Measurements from ENCODE around the gene CGN. TPM values are rescaled to one million over a fixed set of nuclear protein-coding genes. Genes with fewer than 3 reads are reported as not detected.
A peak's percentile ranks its signal among the peaks of the same experiment; 100 is the strongest.

CGN gene
- total and polyA plus RNA-seq, 7 donors = 0.33 to 132 (median 1.8) TPM

DNA sequence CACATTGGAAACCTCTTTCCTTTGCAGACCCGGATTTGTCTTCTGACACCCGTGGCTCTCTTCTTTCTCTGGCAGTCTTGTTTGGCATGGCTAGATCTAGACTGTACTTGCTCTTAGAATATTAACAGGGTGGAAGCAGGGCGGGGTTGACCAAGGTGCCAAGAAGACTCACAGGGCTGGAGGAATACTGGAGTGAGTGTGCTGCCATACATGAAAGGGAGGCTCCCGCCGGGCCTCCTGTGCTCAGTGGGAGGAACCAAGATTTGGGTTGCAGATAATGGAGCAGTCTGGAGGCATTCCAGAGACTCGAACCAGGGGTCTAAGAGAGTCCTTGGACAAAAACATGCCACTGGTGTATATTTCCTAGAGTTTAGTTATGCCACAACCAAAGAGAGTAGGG is 73.1 kb downstream of the CGN start:
- intact Hi-C loops (cut with DNase I) = no loop called here
- DNase-seq = no peak
- no peak for TF ChIP-seq POLR2A (IDR thresholded peaks at IDR 0.05)
- TF ChIP-seq, protein P1, sequence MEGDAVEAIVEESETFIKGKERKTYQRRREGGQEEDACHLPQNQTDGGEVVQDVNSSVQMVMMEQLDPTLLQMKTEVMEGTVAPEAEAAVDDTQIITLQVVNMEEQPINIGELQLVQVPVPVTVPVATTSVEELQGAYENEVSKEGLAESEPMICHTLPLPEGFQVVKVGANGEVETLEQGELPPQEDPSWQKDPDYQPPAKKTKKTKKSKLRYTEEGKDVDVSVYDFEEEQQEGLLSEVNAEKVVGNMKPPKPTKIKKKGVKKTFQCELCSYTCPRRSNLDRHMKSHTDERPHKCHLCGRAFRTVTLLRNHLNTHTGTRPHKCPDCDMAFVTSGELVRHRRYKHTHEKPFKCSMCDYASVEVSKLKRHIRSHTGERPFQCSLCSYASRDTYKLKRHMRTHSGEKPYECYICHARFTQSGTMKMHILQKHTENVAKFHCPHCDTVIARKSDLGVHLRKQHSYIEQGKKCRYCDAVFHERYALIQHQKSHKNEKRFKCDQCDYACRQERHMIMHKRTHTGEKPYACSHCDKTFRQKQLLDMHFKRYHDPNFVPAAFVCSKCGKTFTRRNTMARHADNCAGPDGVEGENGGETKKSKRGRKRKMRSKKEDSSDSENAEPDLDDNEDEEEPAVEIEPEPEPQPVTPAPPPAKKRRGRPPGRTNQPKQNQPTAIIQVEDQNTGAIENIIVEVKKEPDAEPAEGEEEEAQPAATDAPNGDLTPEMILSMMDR (IDR thresholded peaks at IDR 0.05) = no peak
- no peak for TF ChIP-seq POLR2AphosphoS5 (IDR thresholded peaks at IDR 0.05)
- peaks cover 8 to 33% (median 22%) of the 10 kb centered on the region in 4 donors for H3K36me3 ChIP-seq
- no peaks in the 10 kb centered on the region for H3K9me3 ChIP-seq
- H3K4me1 ChIP-seq = peaks cover 0 to 6% (median 0%) of the 10 kb centered on the region in 4 donors
- WGBS, 2 donors = 33 to 74% methylated on average over 6 of the region's 6 CpGs
- no peak overlapping the region for H3K27ac ChIP-seq
- H3K27me3 ChIP-seq = no peaks in the 10 kb centered on the region
- H3K4me3 ChIP-seq = no peak overlapping the region

DNA sequence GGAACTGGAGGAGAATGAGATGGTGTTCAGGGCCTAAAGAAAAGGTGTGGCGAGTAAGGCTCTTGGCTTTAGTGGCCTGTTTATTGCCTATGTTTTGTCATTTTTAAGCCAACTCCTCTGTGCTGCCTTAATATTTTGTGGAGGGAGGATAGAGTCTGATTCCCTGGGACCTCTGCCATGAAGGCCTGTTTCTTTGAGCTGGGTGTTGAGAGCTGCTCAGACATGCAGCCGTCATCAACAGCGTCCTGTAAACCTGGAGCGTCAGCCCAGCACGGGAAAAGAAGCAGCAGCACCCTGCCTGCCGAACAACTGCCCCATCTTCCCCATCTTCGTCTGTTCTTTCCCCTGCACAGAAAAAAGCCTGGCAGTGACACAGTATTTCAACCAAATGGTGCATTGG is 73.6 kb downstream of the CGN start:
- H3K27ac ChIP-seq = peak overlapping the region in 1 of 4 donors; percentile 28
- no peak overlapping the region for H3K4me3 ChIP-seq
- H3K9me3 ChIP-seq = no peaks in the 10 kb centered on the region
- no peaks in the 10 kb centered on the region for H3K27me3 ChIP-seq
- no peak for DNase-seq
- peaks cover 0 to 6% (median 0%) of the 10 kb centered on the region in 4 donors for H3K4me1 ChIP-seq
- TF ChIP-seq POLR2AphosphoS5 (IDR thresholded peaks at IDR 0.05) (no peak), POLR2A (IDR thresholded peaks at IDR 0.05) (no peak), EP300 (IDR thresholded peaks at IDR 0.05) (no peak)
- TF ChIP-seq, protein P1 (IDR thresholded peaks at IDR 0.05) = no peak
- H3K36me3 ChIP-seq = peaks cover 3 to 28% (median 17%) of the 10 kb centered on the region in 4 donors
- WGBS, 2 donors = 81 to 85% methylated on average over 7 of the region's 7 CpGs
- intact Hi-C loops (cut with DNase I) = no loop called here

DNA sequence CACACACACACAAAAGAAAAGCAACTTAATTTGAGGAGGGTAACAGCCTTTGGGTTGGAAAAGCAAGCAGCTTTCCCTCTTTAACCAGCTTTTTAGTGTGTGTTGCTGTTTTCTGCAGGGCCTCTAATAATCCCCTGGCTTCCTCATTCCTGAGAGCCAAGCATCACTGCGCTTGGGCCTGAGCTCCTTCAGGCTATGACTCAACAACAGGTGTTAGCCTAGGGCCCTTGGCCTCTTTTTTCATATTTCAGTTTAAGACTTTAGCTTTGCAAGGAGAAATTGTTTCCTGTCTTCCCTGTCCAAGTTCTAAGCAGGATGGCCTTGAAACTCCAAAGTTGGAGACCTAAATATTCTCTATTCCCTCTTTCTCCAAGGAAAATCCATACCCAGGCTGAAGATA is 74.4 kb downstream of the CGN start:
- intact Hi-C loops (cut with DNase I) = no loop called here
- WGBS, 2 donors = 0 to 36% methylated on average over 1 of the region's 1 CpG
- DNase-seq = no peak
- peaks cover 0 to 6% (median 0%) of the 10 kb centered on the region in 4 donors for H3K4me1 ChIP-seq
- H3K9me3 ChIP-seq = no peaks in the 10 kb centered on the region
- H3K27ac ChIP-seq = peak overlapping the region in 1 of 4 donors; percentile 28
- H3K27me3 ChIP-seq = no peaks in the 10 kb centered on the region
- H3K36me3 ChIP-seq = peaks cover 0 to 19% (median 14%) of the 10 kb centered on the region in 4 donors
- no peak overlapping the region for H3K4me3 ChIP-seq
- TF ChIP-seq EP300 (IDR thresholded peaks at IDR 0.05) (no peak), POLR2AphosphoS5 (IDR thresholded peaks at IDR 0.05) (no peak), POLR2A (IDR thresholded peaks at IDR 0.05) (no peak)
- TF ChIP-seq, protein P1 (IDR thresholded peaks at IDR 0.05) = no peak

Small RNA genes lying within 50 kb of the gene (small RNA-seq; reads per million reads assigned to genes)
- gene MIR554 (0 reads per million in 3 donors), gene RF00405 (0 reads per million in 3 donors)

Other genes with a start within 250 kb of the CGN start
- 10 to 100 TPM; 17.6 to 24.2 (median 18.3) TPM for gene ZNF687, start 229.1 kb upstream of the CGN start, total RNA-seq
- gene ZNF687, start 229.1 kb upstream of the CGN start, polyA plus RNA-seq = 10 to 100 TPM in 2 of 3 donors, 1 to 10 TPM in 1; 6.6 to 16.6 (median 10.4) TPM
- 10 to 100 TPM; 57.6 to 75.2 (median 62.4) TPM for gene PI4KB, start 184.0 kb upstream of the CGN start, total RNA-seq
- gene PI4KB, start 184.0 kb upstream of the CGN start, polyA plus RNA-seq = 10 to 100 TPM; 25.2 to 42.0 (median 25.7) TPM
- 10 to 100 TPM; 39.6 to 67.9 (median 56.1) TPM for gene RFX5, start 164.1 kb upstream of the CGN start, total RNA-seq
- gene RFX5, start 164.1 kb upstream of the CGN start, polyA plus RNA-seq = 10 to 100 TPM; 12.0 to 46.6 (median 20.6) TPM
- 100 to 1,000 TPM in 3 of 4 donors, 10 to 100 TPM in 1; 95.8 to 142 (median 127) TPM for gene SELENBP1, start 138.7 kb upstream of the CGN start, total RNA-seq
- gene SELENBP1, start 138.7 kb upstream of the CGN start, polyA plus RNA-seq = 1,000 to 10,000 TPM in 1 of 3 donors, 100 to 1,000 TPM in 2; 787 to 1,051 (median 895) TPM
- 100 to 1,000 TPM; 237 to 277 (median 249) TPM for gene PSMB4, start 111.8 kb upstream of the CGN start, total RNA-seq
- 100 to 1,000 TPM; 321 to 362 (median 338) TPM for gene PSMB4, start 111.8 kb upstream of the CGN start, polyA plus RNA-seq
- gene POGZ, start 51.9 kb upstream of the CGN start, total RNA-seq = 10 to 100 TPM; 40.6 to 75.3 (median 46.4) TPM
- 10 to 100 TPM in 1 of 3 donors, 1 to 10 TPM in 2; 7.2 to 24.6 (median 9.0) TPM for gene POGZ, start 51.9 kb upstream of the CGN start, polyA plus RNA-seq
- 10 to 100 TPM in 3 of 4 donors, 1 to 10 TPM in 1; 8.0 to 13.4 (median 11.5) TPM for gene TUFT1, start 28.9 kb downstream of the CGN start, total RNA-seq
- gene TUFT1, start 28.9 kb downstream of the CGN start, polyA plus RNA-seq = 10 to 100 TPM; 12.1 to 18.0 (median 16.8) TPM
- 10 to 100 TPM; 49.0 to 59.0 (median 54.1) TPM for gene SNX27, start 100.7 kb downstream of the CGN start, total RNA-seq
- 10 to 100 TPM in 1 of 3 donors, 1 to 10 TPM in 2; 3.6 to 12.3 (median 7.4) TPM for gene SNX27, start 100.7 kb downstream of the CGN start, polyA plus RNA-seq
- 1 to 10 TPM; 1.3 to 4.3 (median 1.6) TPM for gene CELF3, start 205.4 kb downstream of the CGN start, total RNA-seq
- 1 to 10 TPM in 1 of 3 donors, under 1 TPM in 2; 0.60 to 2.4 (median 0.69) TPM for gene CELF3, start 205.4 kb downstream of the CGN start, polyA plus RNA-seq
- 10 to 100 TPM in 1 of 4 donors, not detected in 3; 11.4 TPM for gene RIIAD1, start 210.1 kb downstream of the CGN start, total RNA-seq
- under 1 TPM in 1 of 3 donors, not detected in 2; 0.39 TPM for gene RIIAD1, start 210.1 kb downstream of the CGN start, polyA plus RNA-seq